Activated CD8-positive, alpha-beta T cell treated with anti-CD3 and anti-CD28 coated beads for 36 hours (primary cell): ENCODE measurements around the gene KCNK10. TPM values are rescaled to one million over a fixed set of nuclear protein-coding genes. Genes with fewer than 3 reads are reported as not detected.

Experiments used
- ATAC-seq: fragments of 200-7000 bp; cut with Tn5 transposase; one replicate; pipeline ENCODE4 v1.10.0; 2021; ENCODE audit warnings: mild to moderate bottlenecking, moderate library complexity
- CTCF ChIA-PET: fragments of 350-600 bp; sonication (Branson Sonifier 250); formaldehyde crosslinking; loops from one replicate; lab custom pipeline; 2021; ENCODE audit warnings: antibody characterized with exemption; lab: Charles Lee
- POLR2A ChIA-PET: fragments of 350-600 bp; sonication (Branson Sonifier 250); formaldehyde crosslinking; loops from one replicate; lab custom pipeline; 2021; ENCODE audit warnings: antibody characterized with exemption; lab: Charles Lee
- DNase-seq: peaks from one replicate; pipeline ENCODE4 v3.0.0-alpha.2; 2020
- H3K27ac Mint-ChIP-seq: one replicate; pipeline ENCODE4 v1.8.0; 2021; ENCODE audit warnings: mild to moderate bottlenecking, mixed read lengths
- H3K27me3 Mint-ChIP-seq: one replicate; pipeline ENCODE4 v1.8.0; 2021; ENCODE audit warnings: mixed read lengths
- H3K36me3 Mint-ChIP-seq: one replicate; pipeline ENCODE4 v1.8.0; 2021; ENCODE audit warnings: low read depth, mixed read lengths
- H3K4me1 Mint-ChIP-seq: one replicate; pipeline ENCODE4 v1.8.0; 2021; ENCODE audit warnings: low read depth, mixed read lengths
- H3K4me3 Mint-ChIP-seq: one replicate; pipeline ENCODE4 v1.8.0; 2021; ENCODE audit warnings: mild to moderate bottlenecking, moderate library complexity, mixed read lengths
- H3K9me3 Mint-ChIP-seq: one replicate; pipeline ENCODE4 v1.8.0; 2021; ENCODE audit warnings: mixed read lengths
- intact Hi-C: fragments of 100-400 bp; cut with micrococcal nuclease; formaldehyde crosslinking; loops from one replicate; pipeline ENCODE4 v1.10.0; 2022
- total RNA-seq, 2 experiments: library from RNA; stranded (reverse); gene quantifications; one replicate each; pipeline ENCODE4 v1.2.3, GENCODE V29; 2021
- TF ChIP-seq, protein P1 (sequence below): fragments of 200-600 bp; IDR thresholded peaks from one replicate; pipeline ENCODE4 v1.8.0; 2022; ENCODE audit warnings: antibody characterized with exemption, mild to moderate bottlenecking

KCNK10 gene
- total RNA-seq, 2 experiments from 2014 or later: not detected

DNA sequence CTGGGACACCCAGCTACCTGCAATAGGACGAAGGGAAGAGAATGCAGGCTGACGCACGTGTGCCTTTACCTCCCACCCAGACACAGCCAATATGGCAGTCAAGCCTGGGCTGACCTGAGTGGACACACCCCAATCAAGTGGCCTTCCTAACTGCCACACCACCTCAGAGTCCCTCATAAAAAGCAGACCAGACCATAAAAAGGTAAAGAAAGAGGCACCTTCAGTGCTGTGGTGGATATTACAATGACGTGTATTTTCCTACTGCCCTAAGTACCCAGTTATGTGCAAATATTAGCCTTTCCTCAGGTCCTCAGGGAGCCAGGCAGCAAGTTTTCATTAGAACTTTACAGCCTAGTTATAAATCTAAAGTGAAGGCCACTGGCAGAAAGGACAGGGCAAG, 75.8 kb downstream of the KCNK10 start:
- H3K9me3 Mint-ChIP-seq: no peaks in the 10 kb centered on the region
- no peak for ATAC-seq
- H3K27me3 Mint-ChIP-seq: peaks cover 30% of the 10 kb centered on the region
- DNase-seq: no peak
- no peak overlapping the region for H3K27ac Mint-ChIP-seq
- TF ChIP-seq, protein P1, sequence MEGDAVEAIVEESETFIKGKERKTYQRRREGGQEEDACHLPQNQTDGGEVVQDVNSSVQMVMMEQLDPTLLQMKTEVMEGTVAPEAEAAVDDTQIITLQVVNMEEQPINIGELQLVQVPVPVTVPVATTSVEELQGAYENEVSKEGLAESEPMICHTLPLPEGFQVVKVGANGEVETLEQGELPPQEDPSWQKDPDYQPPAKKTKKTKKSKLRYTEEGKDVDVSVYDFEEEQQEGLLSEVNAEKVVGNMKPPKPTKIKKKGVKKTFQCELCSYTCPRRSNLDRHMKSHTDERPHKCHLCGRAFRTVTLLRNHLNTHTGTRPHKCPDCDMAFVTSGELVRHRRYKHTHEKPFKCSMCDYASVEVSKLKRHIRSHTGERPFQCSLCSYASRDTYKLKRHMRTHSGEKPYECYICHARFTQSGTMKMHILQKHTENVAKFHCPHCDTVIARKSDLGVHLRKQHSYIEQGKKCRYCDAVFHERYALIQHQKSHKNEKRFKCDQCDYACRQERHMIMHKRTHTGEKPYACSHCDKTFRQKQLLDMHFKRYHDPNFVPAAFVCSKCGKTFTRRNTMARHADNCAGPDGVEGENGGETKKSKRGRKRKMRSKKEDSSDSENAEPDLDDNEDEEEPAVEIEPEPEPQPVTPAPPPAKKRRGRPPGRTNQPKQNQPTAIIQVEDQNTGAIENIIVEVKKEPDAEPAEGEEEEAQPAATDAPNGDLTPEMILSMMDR: no peak
- H3K36me3 Mint-ChIP-seq: no peaks in the 10 kb centered on the region
- intact Hi-C loops: no loop called here
- no peaks in the 10 kb centered on the region for H3K4me1 Mint-ChIP-seq
- H3K4me3 Mint-ChIP-seq: no peak overlapping the region
- ChIA-PET POLR2A (no interaction called here), CTCF (no interaction called here)

DNA sequence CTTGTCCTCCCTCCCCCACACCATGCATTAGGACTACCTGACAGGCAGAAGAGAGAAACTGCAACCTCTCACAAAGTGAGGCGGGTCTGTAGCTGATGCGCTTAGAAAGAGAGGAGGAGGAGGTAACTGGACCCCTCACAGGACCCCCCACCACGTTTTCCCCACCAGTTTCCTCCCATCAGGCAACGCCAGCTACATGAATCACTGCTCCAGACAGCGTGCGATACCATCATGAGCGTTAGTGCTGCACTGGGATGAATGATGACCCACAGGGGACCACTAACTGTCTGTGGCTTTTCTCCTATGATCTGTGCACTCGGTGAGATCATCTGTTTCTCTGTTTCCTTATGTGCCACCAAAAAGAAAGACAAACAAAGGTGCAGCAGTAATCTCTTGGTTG, 77.7 kb downstream of the KCNK10 start:
- Mint-ChIP-seq H3K4me3 (no peak overlapping the region), H3K27ac (no peak overlapping the region), H3K4me1 (no peaks in the 10 kb centered on the region), H3K36me3 (no peaks in the 10 kb centered on the region), H3K9me3 (no peaks in the 10 kb centered on the region), H3K27me3 (peaks cover 38% of the 10 kb centered on the region)
- ChIA-PET POLR2A (no interaction called here), CTCF (interaction anchor here (0.8 to 2.5 kb wide), 3 partner anchors 12 to 56 kb away, joined by 3 to 7 read pairs (median 4); no protein-coding TSS in a partner anchor)
- TF ChIP-seq, protein P1: no peak
- no peak for DNase-seq
- no peak for ATAC-seq
- intact Hi-C loops: no loop called here

GRCh38 chr14:88243946-88244345, 79.1 kb downstream of the KCNK10 start:
- POLR2A ChIA-PET: no interaction called here
- ATAC-seq: no peak
- no peak overlapping the region for H3K27ac Mint-ChIP-seq
- peaks cover 38% of the 10 kb centered on the region for H3K27me3 Mint-ChIP-seq
- intact Hi-C loops: no loop called here
- no peak for DNase-seq
- H3K4me1 Mint-ChIP-seq: no peaks in the 10 kb centered on the region
- CTCF ChIA-PET: interaction anchor here (1.3 to 2.5 kb wide), 3 partner anchors 10 to 75 kb away, joined by 3 to 7 read pairs (median 4); no protein-coding TSS in a partner anchor
- TF ChIP-seq, protein P1: no peak
- H3K9me3 Mint-ChIP-seq: no peaks in the 10 kb centered on the region
- H3K36me3 Mint-ChIP-seq: no peaks in the 10 kb centered on the region
- H3K4me3 Mint-ChIP-seq: no peak overlapping the region

GRCh38 chr14:88242446-88242845, 80.6 kb downstream of the KCNK10 start:
- ATAC-seq (no peak), DNase-seq (no peak)
- Mint-ChIP-seq H3K36me3 (no peaks in the 10 kb centered on the region), H3K4me1 (no peaks in the 10 kb centered on the region), H3K4me3 (no peak overlapping the region), H3K9me3 (no peaks in the 10 kb centered on the region), H3K27ac (no peak overlapping the region), H3K27me3 (peaks cover 37% of the 10 kb centered on the region)
- TF ChIP-seq, protein P1: no peak
- intact Hi-C loops: no loop called here
- ChIA-PET CTCF (no interaction called here), POLR2A (no interaction called here)

DNA sequence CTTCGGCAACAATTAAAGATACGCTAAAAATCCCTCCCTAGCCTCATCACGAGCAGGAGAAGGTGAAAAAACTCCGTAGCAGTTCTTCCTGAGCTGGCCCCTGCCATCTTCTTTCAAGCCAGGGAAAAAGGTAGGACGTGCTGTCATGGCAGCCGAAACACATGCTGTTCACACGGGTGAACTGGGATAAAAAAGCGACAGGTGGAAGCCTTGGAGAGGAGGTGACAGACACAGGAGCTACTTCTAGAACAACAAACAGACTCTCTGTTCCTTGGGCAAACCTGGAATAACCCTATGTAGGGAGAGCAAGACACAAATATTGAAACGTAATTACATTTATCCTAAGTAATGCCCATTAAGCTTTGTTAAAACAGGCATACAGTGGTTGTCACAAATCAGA, 81.3 kb downstream of the KCNK10 start:
- ATAC-seq (no peak), DNase-seq (no peak)
- POLR2A ChIA-PET: no interaction called here
- H3K27me3 Mint-ChIP-seq: peaks cover 33% of the 10 kb centered on the region
- intact Hi-C loops: no loop called here
- H3K4me3 Mint-ChIP-seq: no peak overlapping the region
- TF ChIP-seq, protein P1: no peak
- H3K9me3 Mint-ChIP-seq: no peaks in the 10 kb centered on the region
- no peaks in the 10 kb centered on the region for H3K4me1 Mint-ChIP-seq
- CTCF ChIA-PET: no interaction called here
- no peak overlapping the region for H3K27ac Mint-ChIP-seq
- H3K36me3 Mint-ChIP-seq: no peaks in the 10 kb centered on the region
